GM21367 (cell line): ENCODE data around the gene CLIC4.
"Not testable (repeated sequence)": the region's sequence is repeated elsewhere in the genome, so short reads cannot be mapped to it uniquely, and the experiment has no call there.

Experiments used
- ATAC-seq: cut with Tn5 transposase; IDR thresholded peaks from one replicate; pipeline ENCODE4 v1.9.1; 2021; ENCODE audit not compliant: unreplicated experiment

CLIC4 gene

DNA sequence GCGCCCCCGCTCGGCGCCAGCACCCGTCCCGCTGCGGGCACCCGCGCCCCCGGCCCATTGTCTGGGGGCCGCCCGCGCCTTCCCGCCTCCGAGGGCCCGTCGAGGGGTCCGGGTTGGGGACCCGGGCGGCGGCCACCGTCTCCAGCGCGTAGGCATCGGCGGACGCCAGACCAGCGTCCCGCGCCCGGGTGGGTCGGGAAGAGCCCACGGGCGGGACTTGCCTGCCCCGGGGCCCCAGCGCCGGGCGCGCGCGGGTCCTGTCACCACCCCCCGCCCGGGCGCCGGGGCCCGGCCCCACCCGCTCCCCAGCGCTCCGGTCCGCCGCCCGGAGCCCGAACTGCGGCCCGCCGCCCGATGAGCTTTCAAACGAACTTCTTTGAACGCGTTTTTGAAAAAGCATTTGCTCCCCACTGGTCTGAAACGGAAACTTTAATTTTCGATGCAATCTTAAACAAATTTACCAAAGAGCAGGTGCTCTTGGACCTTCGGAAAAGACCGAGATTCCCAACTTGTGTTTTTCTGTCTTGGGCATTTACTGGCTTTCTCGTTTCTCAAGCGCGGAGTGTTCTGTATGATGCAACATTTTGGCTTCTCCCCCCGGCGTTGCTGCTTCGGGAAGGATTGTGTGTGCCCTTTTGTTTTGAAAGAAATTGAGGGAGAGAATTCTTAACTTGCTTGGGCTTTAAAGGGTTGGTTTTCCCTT lies 615 bp downstream of the CLIC4 start:
- peak; percentile 12 for ATAC-seq

DNA sequence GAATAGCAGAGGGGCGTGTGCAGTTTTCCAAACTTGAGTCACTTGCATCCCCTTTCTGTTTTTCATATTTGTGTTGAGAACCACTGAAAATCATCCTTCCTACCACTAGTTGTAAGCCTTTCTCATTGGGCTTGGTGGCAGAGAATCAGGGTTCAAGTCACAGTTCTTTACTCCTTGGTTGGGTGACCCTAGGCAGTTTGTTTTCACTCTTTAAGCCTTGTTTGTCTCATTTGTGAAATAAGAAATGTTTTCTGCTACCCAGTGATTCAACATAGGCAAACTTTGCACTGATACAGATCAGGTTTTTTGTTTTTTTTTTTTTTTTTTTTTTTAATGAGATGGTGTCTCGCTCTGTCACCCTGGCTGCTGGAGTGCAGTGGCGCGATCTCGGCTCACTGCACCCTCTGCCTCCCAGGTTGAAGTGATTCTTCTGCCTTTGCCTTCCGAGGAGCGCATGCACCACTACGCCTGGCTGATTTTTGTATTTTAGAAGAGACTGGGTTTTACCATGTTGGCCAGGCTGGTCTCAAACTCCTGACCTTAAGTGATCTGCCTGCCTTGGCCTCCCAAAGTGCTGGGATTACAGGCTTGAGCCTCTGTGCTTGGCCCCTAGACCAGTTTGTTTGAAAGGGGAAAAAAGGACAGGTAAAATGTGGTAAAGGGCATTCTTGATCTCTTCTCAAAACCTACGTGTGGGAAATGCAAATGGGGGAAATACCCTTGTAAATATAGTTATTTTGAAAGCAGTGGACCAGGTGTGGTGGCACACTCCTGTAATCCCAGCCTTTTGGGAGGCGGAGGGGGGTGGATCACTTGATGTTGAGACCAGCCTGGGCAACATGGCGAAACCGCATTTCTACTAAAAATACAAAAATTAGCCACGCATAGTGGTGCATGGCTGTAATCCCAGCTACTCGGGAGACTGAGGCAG lies 3.2 kb downstream of the CLIC4 start:
- no peak for ATAC-seq

DNA sequence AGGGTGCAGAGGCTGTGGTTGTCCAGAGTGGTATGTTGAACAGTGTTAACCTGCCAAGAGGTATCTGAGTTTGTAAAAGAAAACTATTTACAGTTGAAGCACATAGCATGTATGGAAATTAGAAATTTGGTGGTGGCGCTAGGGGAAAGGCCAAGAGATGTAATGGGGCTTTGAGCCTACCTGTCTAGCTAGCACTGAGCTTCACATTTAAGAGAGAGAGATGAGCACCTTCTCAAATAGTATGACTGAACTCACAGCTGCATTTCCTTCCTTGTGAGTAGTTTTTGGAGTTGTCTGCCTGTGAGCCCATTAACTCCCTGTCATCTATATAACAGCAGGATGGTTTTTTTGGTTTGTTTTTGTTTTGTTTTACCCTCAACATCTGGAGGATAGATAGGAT lies 4.0 kb downstream of the CLIC4 start:
- no peak for ATAC-seq

DNA sequence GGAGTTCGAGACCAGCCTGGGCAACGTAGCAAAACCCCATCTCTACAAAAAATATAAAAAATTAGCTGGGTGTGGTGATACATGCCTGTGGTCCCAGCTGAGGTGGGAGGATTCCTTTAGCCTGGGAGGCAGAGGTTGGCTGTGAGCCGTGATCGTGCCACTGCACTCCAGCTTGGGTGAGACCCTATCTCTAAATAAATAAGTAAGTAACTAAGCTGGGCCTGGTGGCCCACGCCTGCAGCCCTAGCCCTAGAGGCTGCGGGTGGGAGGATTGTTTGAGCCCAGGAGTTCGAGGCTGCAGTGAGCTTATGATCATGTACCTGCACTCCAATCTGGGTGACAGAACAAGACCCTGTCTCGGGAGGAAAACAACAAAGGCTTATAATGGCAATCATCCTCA lies 4.6 kb downstream of the CLIC4 start:
- no peak for ATAC-seq

DNA sequence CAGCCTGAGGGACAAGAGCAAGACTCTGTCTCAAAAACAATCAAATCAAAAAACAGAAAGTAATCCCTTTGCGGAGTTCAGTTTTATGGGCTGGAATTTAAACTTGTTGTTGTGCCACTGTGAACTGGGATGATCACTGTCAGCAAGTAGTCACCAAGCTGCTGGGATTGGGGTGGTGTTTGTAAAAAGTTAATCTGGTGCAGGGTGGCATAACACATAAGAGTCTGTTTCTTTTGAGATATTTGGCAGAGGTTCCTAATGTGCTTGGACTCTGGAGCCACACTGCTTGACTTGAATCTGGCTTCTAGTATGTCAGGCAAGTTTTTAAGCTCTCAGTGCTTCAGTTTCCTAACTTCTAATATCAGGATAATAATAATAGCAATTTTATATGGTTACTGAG lies 6.6 kb downstream of the CLIC4 start:
- ATAC-seq = no peak

DNA sequence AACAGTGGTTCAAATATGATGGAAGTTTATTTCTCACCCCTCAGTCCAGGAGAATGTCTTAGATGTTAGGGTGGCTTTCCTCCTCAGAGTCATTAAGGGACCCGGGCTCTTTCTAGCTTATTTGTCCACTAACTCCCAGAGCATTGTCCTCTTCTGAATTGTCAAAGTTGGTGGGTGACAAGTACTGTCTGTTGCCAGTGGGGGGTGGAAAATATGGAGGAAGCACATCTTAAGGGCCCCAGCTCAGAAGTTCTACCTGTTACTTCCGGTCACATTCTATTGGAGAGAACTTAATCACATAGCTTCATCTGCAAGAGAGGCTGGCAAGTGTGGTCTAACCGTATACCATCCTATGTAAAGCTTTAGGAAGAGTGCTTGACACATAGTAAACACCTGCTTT lies 7.1 kb downstream of the CLIC4 start:
- ATAC-seq = no peak

DNA sequence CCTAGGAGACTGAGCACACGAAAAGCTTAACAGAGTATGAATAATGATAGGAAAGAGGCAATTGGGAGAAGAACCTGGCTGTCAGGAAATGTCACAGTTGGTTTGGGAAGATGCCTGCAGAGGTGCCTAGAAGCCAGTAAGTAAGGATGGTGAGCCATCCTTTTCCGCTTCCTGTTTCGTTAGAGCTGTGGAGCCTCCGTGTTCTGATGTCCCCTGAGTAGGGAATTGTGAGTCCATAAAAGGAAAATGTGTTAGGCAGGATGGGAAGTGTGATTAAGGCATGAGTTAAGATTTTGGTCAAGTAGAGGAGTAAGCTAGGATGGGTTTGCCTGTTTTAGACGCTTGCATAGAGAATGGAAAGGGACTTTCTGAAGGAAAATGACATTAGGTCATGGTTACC lies 9.0 kb downstream of the CLIC4 start:
- no peak for ATAC-seq

DNA sequence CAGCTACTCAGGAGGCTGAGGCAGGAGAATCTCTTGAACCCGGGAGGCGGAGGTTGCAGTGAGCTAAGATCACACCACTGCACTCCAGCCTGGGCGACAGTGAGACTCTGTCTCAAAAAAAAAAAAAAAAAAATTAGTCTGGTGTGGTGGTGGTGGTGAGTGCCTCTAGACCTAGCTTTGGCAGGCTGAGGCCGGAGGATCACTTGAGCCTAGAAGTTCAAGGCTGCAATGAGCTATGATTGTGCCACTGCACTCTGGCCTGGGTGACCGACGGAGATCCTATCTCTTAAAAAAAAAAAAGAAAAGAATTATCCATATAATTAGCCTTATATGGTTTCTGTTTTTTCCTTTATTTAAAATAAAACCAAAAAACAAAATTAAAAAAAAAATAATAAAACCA lies 10.1 kb downstream of the CLIC4 start:
- not testable (repeated sequence) for ATAC-seq

DNA sequence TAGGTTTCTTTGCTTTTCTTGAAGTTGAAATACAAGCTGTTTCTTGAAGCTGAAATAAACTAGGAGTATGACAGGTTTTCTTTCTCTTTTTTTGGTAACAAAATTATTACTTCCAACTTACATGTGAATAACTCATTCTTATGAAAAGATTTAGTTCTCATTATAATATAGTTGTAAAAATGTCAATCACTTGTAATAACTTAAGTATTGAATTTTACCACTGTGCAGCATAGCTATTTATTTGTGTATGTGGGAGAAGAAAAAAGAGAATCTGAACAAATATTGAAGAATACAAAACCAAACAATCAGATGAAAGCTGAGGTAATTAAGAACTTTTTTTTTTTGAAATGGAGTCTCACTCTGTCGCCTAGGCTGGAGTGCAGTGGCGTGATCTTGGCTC lies 11.1 kb downstream of the CLIC4 start:
- ATAC-seq = no peak

DNA sequence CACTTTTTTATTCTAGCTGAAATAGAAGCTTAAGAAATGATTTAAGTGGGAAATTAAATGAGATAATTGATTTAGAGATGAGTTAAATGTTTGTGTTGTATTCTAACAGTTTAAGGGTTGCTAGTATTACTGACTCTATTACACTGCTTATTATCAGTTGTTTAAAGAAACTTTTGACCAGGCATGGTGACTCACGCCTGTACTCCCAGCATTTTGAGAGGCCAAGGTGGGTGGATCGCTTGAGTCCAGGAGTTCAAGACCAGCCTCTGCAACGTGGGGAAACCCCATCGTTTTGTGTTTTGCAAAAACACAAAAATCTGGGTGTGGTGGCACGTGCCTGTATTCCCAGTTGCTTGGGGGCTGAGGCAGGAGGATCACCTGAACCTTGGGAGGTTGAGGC lies 14.2 kb downstream of the CLIC4 start:
- no peak for ATAC-seq

DNA sequence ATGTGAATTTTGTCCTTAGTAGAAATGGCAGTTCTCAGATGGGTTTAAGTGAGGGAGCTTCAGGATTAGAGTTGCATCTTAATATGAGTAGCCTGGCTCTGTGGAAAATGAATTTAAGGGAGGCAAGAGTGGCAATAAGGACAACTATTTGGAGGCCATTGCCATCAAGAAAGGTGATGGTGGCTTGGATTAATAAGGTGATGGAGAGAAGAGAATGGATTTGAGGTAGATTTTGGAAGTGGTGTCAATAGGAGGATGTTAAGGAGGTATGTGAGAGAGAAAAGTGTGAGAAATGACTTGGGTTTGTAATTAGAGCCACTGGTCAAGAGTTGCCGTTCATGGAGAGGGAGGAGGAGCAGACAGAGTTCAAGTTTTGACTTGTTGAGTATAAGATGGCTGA lies 16.3 kb downstream of the CLIC4 start:
- ATAC-seq = no peak

DNA sequence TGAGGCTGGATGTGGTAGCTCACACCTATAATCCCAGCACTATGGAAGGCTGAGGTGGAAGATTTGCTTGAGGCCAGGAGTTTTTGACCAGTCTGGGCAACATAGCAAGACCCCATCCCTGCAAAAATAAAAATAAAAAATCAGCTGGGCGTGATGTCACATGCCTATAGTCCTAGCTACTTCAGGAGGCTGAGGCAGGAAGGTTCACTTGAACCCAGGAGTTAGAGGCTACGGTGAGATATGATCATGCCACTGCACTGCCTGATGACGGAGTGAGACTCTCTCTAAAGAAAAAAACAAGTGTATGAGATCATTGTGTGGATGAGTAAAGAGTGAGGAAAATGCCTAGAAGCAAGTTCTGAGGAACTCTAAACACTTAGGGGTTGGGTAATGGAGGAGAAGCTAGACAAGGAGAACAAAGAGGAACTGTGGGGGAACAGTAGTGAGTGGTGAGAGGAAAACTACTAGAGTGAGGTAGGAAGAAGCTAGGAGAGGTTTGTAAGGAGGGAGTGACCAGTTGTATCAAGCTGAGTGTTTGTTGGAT lies 17.0 kb downstream of the CLIC4 start:
- no peak for ATAC-seq

DNA sequence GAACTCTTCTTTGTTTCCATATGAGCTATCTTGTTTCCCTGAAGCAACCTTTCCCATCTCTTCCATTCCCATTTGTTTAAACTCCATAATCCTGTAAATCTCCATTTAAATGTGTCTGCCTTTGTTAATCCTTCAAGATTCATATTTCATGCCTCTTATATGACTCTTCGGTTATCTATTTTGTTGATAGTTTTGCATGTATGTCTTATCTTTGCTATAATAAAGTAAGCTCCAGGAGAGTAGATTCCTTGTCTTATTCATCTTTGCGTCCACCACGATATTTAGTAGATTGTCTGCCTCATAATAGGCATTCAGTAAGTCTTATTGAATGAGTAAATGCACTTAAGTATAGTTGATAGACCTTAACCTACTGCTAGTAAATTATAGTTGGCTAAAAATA lies 18.4 kb downstream of the CLIC4 start:
- ATAC-seq = no peak

DNA sequence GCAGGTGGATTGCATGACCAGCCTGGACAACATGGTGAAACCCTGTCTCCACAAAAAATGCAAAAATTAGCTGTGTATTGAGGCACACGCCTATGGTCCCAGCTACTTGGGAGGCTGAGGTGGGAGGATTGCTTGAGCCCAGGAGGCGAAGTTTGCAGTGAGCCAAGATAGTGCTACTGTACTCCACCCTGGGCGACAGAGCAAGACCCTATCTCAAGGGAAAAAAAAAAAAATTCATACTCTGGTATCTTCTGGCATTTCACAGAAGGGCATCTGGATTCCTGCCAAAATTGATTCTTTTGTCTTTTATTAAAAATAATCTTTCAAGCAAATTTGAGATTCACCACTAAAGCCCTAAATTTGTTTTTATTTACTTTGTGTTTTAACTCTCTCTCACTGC lies 19.2 kb downstream of the CLIC4 start:
- ATAC-seq = no peak

DNA sequence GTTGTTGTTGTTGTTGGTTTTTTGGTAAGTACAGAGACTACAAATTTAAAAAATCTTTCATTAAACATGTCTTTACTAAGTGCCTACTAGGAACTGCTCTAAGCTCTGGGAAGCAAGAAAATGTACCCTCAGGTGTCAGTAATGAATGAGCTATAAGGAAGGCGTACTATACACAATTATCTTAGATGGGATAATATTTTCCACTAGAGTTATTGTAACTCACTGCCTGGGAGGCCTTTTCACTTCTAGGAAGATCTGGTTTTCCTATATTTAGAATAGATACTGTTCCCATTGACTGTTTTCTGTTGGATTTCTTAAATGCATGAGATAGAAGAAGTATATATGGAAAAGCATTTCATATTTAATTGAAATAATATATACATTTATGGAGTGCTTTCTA lies 19.6 kb downstream of the CLIC4 start:
- no peak for ATAC-seq

DNA sequence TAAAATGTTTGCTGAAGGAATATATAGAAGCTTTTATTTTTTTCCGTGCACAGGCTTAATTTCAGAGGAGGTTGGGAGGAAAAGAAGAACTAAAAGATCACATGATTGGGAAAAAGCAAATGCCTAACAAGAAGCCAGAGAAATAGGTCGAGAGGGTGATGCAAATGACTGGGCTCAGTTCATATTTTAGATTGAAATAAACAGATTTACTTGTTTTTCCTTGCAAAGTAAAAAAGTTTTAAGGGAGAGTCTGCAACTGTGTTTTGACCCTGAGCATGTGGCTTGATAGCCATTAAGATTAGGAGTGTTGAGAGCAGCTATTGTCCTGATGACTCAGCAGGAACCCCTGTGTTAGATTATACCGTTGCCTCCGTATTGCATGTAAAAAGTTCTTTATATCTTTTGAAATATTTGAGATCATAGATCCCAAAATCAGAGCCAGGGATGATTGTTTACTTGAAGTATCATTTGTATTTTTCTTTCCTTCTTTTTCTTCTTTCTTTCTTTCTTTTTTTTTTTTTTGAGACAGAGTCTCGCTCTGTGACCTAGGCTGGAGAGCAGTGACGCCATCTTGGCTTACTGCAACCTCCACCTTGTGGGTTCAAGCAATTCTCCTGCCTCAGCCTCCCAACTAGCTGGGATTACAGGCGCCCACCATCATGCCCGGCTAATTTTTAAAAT lies 20.2 kb downstream of the CLIC4 start:
- ATAC-seq = no peak

DNA sequence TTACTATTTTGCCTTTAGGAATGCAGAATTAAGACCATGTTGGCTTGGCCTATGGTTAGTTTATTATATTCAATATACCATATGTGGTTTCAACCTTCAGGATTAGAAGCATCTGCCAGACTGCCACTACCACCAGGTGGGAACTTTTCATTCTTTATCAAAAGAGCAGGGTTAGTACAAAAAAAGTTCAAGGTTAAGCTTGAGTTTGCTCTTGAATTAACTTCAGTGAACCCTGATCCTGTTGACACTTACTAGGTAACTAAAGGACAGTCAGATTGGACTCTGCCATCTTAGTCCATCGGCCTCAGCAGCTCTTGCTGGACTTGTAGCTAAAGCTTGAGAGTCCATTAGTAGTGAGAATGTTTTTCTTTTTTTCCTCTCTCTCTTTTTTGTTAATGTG lies 22.1 kb downstream of the CLIC4 start:
- ATAC-seq = no peak

DNA sequence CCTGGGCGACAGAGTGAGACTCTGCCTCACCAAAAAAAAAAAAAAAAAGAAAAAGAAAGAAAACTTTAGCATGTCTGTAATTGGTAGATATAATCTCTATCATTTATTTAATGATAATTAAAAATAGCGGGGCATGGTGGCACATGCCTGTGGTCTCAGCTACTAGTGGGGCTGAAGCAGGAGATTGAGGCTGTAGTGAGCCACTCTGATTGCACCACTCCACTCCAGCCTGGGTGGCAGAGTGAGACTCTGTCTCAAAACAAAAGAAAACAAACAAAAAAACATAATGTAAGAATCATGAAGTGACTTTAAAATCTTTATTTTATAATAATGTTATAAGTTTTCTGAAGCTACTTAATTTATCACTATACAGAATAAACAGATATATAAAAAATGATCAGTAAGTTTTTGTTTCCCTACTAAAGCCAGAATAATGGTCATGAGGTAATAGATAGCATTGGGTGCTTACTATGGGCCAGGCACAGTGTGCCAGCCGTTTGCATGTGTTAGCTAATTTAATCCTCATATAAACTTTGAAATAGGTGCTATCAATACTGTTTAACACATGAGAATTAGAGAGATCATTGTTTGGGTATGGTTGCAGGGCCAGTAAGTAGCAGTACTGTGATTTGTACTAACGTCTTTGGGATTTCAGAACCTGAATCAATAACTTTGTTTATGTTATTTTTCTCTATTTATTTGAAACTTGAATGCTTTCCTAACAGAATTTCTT lies 23.8 kb downstream of the CLIC4 start:
- no peak for ATAC-seq

DNA sequence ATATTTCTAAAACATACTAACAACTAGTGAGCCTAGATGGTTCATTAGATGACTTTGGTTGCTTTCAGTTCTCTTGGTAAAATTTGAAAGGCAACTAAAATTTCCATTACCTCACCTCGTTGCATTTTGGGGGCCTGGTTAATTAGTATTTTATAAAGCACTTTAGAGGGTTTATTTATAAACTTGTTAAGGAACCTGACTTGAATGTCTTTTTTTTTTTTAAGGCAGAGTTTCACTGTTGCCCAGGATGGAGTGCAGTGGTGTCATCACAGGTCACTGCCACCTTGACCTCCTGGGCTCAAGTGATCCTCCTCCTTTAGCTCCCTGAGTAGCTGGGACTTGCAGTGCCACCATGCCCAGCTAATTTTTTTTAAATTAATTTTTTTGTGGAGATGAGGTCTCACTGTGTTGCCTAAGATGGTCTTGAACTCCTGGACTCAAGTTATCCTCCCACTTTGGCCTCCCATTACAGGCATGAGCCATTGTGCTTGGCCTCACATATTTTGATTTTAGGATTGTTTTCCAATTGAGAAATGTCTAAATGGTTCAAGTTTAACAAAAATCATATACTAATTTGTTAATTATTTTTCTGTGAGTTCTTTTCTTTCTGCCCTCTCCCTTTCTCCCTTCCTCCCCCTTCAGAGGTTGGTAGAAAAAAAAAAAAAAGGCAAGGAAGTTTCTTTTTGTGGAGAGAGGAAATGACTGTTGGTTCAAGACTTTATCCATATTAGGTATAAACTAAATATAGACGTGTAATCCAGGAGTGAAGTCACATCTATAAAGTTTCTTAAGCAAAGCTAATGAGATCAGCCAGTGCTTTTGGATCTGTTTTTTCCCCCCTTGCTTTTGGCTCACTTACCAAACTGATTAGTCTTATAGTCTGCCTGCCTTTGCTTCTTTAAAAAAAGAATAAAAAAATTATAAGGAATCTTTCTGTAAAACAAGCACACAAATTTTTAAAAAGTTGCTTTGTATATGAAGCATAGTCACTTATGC lies 24.7 kb downstream of the CLIC4 start:
- no peak for ATAC-seq

DNA sequence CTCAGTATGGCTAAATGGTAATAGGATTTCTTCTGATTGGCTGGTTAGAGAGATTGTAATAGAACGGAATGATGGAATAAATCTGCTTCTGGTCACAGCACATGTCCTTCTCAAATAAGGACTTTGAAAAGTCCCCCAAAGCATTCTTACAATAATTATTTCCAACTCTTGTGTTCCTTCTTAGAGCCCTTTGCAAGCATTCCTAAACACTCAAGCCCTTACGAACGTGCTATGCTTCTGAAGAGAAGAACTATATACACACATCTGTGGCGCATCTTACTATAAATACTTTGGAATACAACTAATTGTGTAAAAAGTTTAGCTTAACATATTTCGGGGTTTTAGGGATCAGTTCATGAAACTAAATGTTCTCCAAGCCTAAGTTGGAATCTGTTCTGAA lies 25.6 kb downstream of the CLIC4 start:
- no peak for ATAC-seq
